Measurements from ENCODE around the gene IMPACT. TPM values are rescaled to one million over a fixed set of nuclear protein-coding genes. Genes with fewer than 3 reads are reported as not detected.

The IMPACT gene
- total RNA-seq, 1 donor from 2014 or later = 29.7 TPM

DNA sequence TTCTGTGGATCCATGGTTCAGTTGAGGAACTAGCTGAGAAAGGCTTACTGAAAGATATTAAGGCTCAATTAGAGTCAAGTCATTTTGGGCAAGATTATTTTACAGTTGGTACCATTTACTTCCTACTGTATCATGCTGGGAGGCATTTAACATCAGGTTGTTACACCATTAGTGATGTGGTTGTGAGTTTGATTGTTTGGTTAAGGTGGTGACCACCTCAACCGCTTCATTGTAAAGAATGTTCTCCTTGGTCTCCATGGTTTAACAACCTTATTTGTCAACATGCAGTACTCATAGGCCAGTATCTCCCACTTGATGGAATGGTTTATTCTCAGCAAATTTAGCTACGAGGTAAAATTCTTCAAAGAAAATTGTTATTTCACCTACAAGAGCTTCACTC lies 68.1 kb downstream of the IMPACT start:
- Mint-ChIP-seq H3K27me3 (no peaks in the 10 kb centered on the region), H3K4me1 (ENCODE audit: low read depth) (peaks cover 3% of the 10 kb centered on the region), H3K36me3 (ENCODE audit: insufficient read depth) (no peaks in the 10 kb centered on the region), H3K27ac (no peak overlapping the region), H3K9me3 (ENCODE audit: low read depth) (no peaks in the 10 kb centered on the region), H3K4me3 (ENCODE audit: low read depth) (no peak overlapping the region)
- TF ChIP-seq, protein P1, sequence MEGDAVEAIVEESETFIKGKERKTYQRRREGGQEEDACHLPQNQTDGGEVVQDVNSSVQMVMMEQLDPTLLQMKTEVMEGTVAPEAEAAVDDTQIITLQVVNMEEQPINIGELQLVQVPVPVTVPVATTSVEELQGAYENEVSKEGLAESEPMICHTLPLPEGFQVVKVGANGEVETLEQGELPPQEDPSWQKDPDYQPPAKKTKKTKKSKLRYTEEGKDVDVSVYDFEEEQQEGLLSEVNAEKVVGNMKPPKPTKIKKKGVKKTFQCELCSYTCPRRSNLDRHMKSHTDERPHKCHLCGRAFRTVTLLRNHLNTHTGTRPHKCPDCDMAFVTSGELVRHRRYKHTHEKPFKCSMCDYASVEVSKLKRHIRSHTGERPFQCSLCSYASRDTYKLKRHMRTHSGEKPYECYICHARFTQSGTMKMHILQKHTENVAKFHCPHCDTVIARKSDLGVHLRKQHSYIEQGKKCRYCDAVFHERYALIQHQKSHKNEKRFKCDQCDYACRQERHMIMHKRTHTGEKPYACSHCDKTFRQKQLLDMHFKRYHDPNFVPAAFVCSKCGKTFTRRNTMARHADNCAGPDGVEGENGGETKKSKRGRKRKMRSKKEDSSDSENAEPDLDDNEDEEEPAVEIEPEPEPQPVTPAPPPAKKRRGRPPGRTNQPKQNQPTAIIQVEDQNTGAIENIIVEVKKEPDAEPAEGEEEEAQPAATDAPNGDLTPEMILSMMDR (IDR thresholded peaks at IDR 0.05; ENCODE audit: unreplicated experiment) = no peak
- DNase-seq (ENCODE audit: low spot score, unreplicated experiment) = no peak

DNA sequence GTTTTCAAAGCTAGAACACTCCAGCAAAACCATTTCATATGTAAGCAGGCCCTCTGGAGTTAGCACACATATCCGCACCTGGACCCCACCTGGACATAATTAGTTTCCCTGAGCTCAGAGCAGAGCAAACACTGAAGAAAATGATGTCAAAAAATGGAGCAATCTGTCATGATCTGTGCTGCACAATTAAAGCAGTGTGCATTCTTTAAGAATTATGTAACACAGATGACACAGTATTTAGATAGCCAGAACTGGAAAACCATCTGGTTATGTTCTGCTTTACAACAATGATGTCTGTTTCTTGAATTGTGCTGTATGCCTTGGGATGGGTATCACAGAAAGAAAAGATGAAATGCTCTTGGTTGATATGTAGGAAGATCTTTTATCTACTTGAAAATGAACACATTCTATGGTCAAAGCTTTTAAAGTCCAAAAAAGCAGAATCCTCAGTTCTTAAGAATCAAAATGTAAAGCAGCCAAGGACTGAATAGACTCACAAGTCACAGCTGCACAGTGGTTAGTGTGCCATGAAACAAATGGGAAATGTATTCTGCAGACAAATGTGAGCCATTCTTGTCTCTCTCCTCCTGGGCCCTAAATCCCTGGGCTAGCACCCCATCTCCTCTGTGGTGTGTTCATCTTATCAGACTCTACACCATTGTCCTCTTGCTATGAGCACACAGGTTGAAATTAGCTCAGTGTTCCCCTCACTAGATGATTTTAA lies 70.7 kb downstream of the IMPACT start:
- Mint-ChIP-seq H3K4me1 (ENCODE audit: low read depth) (peaks cover 7% of the 10 kb centered on the region), H3K9me3 (ENCODE audit: low read depth) (peaks cover 4% of the 10 kb centered on the region), H3K4me3 (ENCODE audit: low read depth) (no peak overlapping the region), H3K27me3 (no peaks in the 10 kb centered on the region), H3K36me3 (ENCODE audit: insufficient read depth) (no peaks in the 10 kb centered on the region), H3K27ac (no peak overlapping the region)
- TF ChIP-seq, protein P1 (IDR thresholded peaks at IDR 0.05; ENCODE audit: unreplicated experiment) = no peak
- no peak for DNase-seq (ENCODE audit: low spot score, unreplicated experiment)

DNA sequence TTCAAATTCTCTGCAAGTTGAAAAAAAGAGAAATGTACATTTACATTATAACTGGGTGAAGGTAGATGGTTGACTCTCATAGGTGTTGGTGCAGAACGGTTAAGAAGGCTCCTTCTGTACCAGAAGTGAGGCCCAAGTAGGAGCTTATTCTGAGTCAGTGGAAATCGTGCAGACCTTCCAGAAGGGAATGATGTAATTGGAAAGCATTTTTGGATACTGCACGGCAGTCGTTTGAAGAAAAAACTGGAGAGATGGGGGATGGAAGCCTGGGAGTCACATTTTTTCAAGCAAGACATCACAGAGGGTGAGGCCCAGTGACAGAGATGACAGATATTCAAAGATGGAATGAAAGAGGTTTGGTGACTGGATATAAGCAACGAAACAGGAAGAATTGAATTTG lies 73.3 kb downstream of the IMPACT start:
- peaks cover 4% of the 10 kb centered on the region for H3K9me3 Mint-ChIP-seq (ENCODE audit: low read depth)
- H3K36me3 Mint-ChIP-seq (ENCODE audit: insufficient read depth) = no peaks in the 10 kb centered on the region
- peaks cover 17% of the 10 kb centered on the region for H3K4me1 Mint-ChIP-seq (ENCODE audit: low read depth)
- no peaks in the 10 kb centered on the region for H3K27me3 Mint-ChIP-seq
- TF ChIP-seq, protein P1 (IDR thresholded peaks at IDR 0.05; ENCODE audit: unreplicated experiment) = no peak
- no peak for DNase-seq (ENCODE audit: low spot score, unreplicated experiment)
- H3K27ac Mint-ChIP-seq = no peak overlapping the region
- H3K4me3 Mint-ChIP-seq (ENCODE audit: low read depth) = no peak overlapping the region

DNA sequence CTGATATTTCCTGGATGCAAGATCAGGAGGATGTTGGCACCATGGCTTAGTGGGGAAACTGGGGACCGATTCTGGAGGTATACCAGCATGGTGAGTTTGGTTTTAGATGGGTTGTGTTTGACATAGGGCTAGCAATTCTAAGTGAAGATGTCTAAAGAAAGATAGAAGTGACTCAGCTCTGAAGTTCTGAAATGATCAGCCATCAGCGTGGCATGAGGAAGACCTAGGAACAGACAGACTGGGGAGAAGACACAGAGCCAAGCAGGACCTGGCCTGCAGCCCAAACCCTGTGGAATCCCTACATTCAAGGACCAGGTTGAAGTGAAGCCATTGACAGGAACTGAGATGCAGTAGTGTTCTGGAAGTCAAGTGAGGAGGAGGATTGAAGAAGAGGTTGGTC lies 73.7 kb downstream of the IMPACT start:
- no peak overlapping the region for H3K27ac Mint-ChIP-seq
- H3K4me3 Mint-ChIP-seq (ENCODE audit: low read depth) = no peak overlapping the region
- TF ChIP-seq, protein P1 (IDR thresholded peaks at IDR 0.05; ENCODE audit: unreplicated experiment) = no peak
- H3K4me1 Mint-ChIP-seq (ENCODE audit: low read depth) = peaks cover 17% of the 10 kb centered on the region
- DNase-seq (ENCODE audit: low spot score, unreplicated experiment) = no peak
- H3K27me3 Mint-ChIP-seq = no peaks in the 10 kb centered on the region
- H3K36me3 Mint-ChIP-seq (ENCODE audit: insufficient read depth) = no peaks in the 10 kb centered on the region
- H3K9me3 Mint-ChIP-seq (ENCODE audit: low read depth) = peaks cover 4% of the 10 kb centered on the region

DNA sequence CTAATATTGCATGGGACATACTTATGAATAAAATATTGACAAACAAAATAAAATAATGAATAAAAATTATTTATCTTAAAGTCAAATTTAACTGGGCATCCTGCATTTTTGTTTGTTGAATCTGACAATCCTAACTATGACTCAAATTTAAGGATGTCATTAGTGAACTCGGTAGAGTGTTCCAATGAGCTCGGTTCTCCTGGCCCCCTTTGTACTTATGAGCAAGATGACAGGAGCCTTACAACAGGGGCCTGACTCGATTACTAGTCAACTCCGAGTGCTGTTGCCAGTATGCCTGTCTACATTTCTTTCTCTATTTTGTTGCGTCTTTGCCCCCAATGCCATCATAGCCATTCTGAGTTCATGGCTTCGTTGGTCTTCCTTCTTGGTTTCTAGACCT lies 74.3 kb downstream of the IMPACT start:
- H3K36me3 Mint-ChIP-seq (ENCODE audit: insufficient read depth) = no peaks in the 10 kb centered on the region
- H3K27me3 Mint-ChIP-seq = no peaks in the 10 kb centered on the region
- peaks cover 4% of the 10 kb centered on the region for H3K9me3 Mint-ChIP-seq (ENCODE audit: low read depth)
- DNase-seq (ENCODE audit: low spot score, unreplicated experiment) = no peak
- H3K4me3 Mint-ChIP-seq (ENCODE audit: low read depth) = no peak overlapping the region
- H3K4me1 Mint-ChIP-seq (ENCODE audit: low read depth) = peaks cover 17% of the 10 kb centered on the region
- TF ChIP-seq, protein P1 (IDR thresholded peaks at IDR 0.05; ENCODE audit: unreplicated experiment) = no peak
- no peak overlapping the region for H3K27ac Mint-ChIP-seq

All from progenitor cell of endocrine pancreas (in vitro differentiated cells).